Prostate gland (tissue), 2 donors: ENCODE data around the gene SH3PXD2A.

ENCODE experiments used
- POLR2AphosphoS5 ChIP-seq: sonication (generic); formaldehyde crosslinking; IDR thresholded peaks from one replicate; pipeline ENCODE4 v1.6.1; 2017; ENCODE audit warnings: antibody characterized with exemption
- TF ChIP-seq, protein P1 (sequence below), 4 experiments: fragments of 200-600 bp in 2 of 4; fragments of 450-650 bp in 2 of 4; sonication (generic) in 2 of 4; IDR thresholded peaks; 1 replicate in 3 of 4; 2 replicates in 1 of 4; pipeline ENCODE4 v1.5.1; 2016 to 2019; ENCODE audit warnings: antibody characterized with exemption in 4 of 4, mild to moderate bottlenecking in 2 of 4, moderate library complexity in 2 of 4

DNA sequence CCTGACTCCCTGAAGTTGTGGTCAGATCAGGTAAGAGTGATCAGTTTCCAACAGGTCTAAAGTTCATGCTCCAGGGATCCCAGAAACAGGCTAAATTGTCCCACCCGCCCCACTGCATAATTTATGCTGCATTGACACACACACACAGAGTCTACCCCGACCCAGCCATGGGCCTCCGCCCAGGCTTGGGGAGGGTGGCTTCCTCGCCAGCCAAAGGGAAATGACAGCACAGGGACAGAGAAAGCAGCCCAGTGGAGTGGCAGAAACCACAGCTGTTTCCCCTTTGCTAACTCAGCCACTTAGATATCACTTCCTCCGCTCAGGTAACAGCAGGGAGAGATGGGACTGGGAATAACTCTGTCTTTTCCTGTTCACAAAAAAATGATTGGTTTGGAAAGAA, 9.4 kb downstream of the SH3PXD2A start:
- TF ChIP-seq, protein P1, sequence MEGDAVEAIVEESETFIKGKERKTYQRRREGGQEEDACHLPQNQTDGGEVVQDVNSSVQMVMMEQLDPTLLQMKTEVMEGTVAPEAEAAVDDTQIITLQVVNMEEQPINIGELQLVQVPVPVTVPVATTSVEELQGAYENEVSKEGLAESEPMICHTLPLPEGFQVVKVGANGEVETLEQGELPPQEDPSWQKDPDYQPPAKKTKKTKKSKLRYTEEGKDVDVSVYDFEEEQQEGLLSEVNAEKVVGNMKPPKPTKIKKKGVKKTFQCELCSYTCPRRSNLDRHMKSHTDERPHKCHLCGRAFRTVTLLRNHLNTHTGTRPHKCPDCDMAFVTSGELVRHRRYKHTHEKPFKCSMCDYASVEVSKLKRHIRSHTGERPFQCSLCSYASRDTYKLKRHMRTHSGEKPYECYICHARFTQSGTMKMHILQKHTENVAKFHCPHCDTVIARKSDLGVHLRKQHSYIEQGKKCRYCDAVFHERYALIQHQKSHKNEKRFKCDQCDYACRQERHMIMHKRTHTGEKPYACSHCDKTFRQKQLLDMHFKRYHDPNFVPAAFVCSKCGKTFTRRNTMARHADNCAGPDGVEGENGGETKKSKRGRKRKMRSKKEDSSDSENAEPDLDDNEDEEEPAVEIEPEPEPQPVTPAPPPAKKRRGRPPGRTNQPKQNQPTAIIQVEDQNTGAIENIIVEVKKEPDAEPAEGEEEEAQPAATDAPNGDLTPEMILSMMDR (IDR thresholded peaks at IDR 0.05), result no peak
- no peak for TF ChIP-seq POLR2AphosphoS5
